ENCODE results near the gene NEMP2. TPM values are rescaled to one million over a fixed set of nuclear protein-coding genes. Genes with fewer than 3 reads are reported as not detected.

Gene NEMP2
- total and polyA plus RNA-seq, 4 donors: 0.85 to 11.2 (median 2.6) TPM

DNA sequence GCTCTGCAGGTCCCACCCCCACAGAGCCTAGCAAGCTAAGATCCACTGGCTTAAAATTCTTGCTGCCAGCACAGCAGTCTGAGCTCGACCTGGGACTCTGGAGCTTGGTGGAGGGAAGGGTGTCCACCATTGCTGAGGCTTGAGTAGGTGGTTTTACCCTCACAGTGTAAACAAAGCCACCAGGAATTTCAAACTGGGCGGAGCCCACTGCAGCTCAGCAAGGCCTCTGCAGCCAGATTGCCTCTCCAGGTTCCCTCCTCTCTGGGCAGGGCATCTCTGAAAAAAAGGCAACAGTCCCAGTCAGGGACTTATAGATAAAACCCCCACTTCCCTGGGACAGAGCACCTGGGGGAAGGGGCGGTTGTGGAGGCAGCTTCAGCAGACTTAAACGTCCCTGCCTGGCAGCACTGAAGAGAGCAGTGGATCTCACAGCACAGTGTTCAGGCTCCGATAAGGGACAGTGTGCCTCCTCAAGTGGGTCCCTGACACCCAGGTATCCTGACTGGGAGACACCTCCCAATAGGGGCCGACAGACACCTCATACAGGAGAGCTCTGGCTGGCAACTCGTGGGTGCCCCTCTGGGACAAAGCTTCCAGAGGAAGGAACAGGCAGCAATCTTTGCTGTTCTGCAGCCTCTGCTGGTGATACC lies 20.0 kb upstream of the NEMP2 start:
- H3K27ac ChIP-seq (ENCODE audit: low read depth in 1 of 2, low read length in 1 of 2): no peak overlapping the region
- no peak overlapping the region for H3K9ac ChIP-seq (ENCODE audit: insufficient read depth in 1 of 2, low read length in 2 of 2)
- H3K36me3 ChIP-seq (ENCODE audit: control insufficient read depth in 4 of 4, insufficient read depth in 4 of 4, low read length in 4 of 4): no peaks in the 10 kb centered on the region
- no peak for ATAC-seq (ENCODE audit: insufficient read depth, low FRiP score)
- H3K4me1 ChIP-seq (ENCODE audit: control insufficient read depth in 5 of 5, insufficient read depth in 5 of 5, low read length in 5 of 5): no peaks in the 10 kb centered on the region
- DNase-seq: no peak
- no peak overlapping the region for H3K4me3 ChIP-seq
- no peaks in the 10 kb centered on the region for H3K27me3 ChIP-seq (ENCODE audit: control insufficient read depth in 3 of 3, insufficient read depth in 3 of 3, low read length in 2 of 3)
- TF ChIP-seq, protein P1, sequence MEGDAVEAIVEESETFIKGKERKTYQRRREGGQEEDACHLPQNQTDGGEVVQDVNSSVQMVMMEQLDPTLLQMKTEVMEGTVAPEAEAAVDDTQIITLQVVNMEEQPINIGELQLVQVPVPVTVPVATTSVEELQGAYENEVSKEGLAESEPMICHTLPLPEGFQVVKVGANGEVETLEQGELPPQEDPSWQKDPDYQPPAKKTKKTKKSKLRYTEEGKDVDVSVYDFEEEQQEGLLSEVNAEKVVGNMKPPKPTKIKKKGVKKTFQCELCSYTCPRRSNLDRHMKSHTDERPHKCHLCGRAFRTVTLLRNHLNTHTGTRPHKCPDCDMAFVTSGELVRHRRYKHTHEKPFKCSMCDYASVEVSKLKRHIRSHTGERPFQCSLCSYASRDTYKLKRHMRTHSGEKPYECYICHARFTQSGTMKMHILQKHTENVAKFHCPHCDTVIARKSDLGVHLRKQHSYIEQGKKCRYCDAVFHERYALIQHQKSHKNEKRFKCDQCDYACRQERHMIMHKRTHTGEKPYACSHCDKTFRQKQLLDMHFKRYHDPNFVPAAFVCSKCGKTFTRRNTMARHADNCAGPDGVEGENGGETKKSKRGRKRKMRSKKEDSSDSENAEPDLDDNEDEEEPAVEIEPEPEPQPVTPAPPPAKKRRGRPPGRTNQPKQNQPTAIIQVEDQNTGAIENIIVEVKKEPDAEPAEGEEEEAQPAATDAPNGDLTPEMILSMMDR (IDR thresholded peaks at IDR 0.05; ENCODE audit: control extremely low read depth, extremely low read depth): no peak
- 79 to 82% methylated on average over 7 of the region's 7 CpGs for WGBS, 2 donors
- H3K9me3 ChIP-seq (ENCODE audit: control insufficient read depth in 4 of 4, insufficient read depth in 3 of 4, low read length in 3 of 4): no peaks in the 10 kb centered on the region

GRCh38 chr2:190553254-190553653 lies 18.7 kb upstream of the NEMP2 start:
- TF ChIP-seq, protein P1 (IDR thresholded peaks at IDR 0.05; ENCODE audit: control extremely low read depth, extremely low read depth): no peak
- H3K4me3 ChIP-seq: no peak overlapping the region
- H3K27ac ChIP-seq (ENCODE audit: low read depth in 1 of 2, low read length in 1 of 2): no peak overlapping the region
- H3K4me1 ChIP-seq (ENCODE audit: control insufficient read depth in 5 of 5, insufficient read depth in 5 of 5, low read length in 5 of 5): no peaks in the 10 kb centered on the region
- ATAC-seq (ENCODE audit: insufficient read depth, low FRiP score): no peak
- no peaks in the 10 kb centered on the region for H3K27me3 ChIP-seq (ENCODE audit: control insufficient read depth in 3 of 3, insufficient read depth in 3 of 3, low read length in 2 of 3)
- no peaks in the 10 kb centered on the region for H3K9me3 ChIP-seq (ENCODE audit: control insufficient read depth in 4 of 4, insufficient read depth in 3 of 4, low read length in 3 of 4)
- DNase-seq: no peak
- 87 to 91% methylated on average over 1 of the region's 1 CpG for WGBS, 2 donors
- H3K36me3 ChIP-seq (ENCODE audit: control insufficient read depth in 4 of 4, insufficient read depth in 4 of 4, low read length in 4 of 4): no peaks in the 10 kb centered on the region
- H3K9ac ChIP-seq (ENCODE audit: insufficient read depth in 1 of 2, low read length in 2 of 2): no peak overlapping the region

DNA sequence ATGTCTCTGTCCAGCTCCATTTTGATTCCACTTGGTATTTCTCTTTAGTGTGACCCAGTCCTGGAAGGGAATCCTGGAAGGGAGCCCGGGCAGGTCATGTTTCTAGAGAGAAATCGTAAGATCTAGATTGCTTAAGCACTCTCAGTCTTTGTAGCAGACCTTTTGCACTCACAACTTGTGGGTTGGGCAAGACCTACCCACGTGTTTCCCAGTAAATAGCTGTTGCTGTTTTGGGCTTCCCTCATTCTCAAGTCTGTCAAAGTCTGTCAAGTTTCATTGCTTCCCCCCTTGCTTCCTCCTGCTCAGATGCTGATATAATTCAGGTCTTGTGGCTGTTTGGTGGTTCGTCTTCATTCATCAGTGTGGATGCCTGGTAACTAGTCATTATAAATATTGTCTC lies 17.4 kb upstream of the NEMP2 start:
- TF ChIP-seq, protein P1 (IDR thresholded peaks at IDR 0.05; ENCODE audit: control extremely low read depth, extremely low read depth): no peak
- Histone ChIP-seq H3K27ac (ENCODE audit: low read depth in 1 of 2, low read length in 1 of 2) (no peak overlapping the region), H3K9me3 (ENCODE audit: control insufficient read depth in 4 of 4, insufficient read depth in 3 of 4, low read length in 3 of 4) (no peaks in the 10 kb centered on the region), H3K36me3 (ENCODE audit: control insufficient read depth in 4 of 4, insufficient read depth in 4 of 4, low read length in 4 of 4) (no peaks in the 10 kb centered on the region), H3K27me3 (ENCODE audit: control insufficient read depth in 3 of 3, insufficient read depth in 3 of 3, low read length in 2 of 3) (no peaks in the 10 kb centered on the region), H3K4me1 (ENCODE audit: control insufficient read depth in 5 of 5, insufficient read depth in 5 of 5, low read length in 5 of 5) (no peaks in the 10 kb centered on the region), H3K4me3 (no peak overlapping the region), H3K9ac (ENCODE audit: insufficient read depth in 1 of 2, low read length in 2 of 2) (no peak overlapping the region)
- ATAC-seq (ENCODE audit: insufficient read depth, low FRiP score) (no peak), DNase-seq (no peak)
- WGBS, 2 donors: 45 to 65% methylated on average over 4 of the region's 4 CpGs

- no peaks in the 10 kb centered on the region for H3K27me3 ChIP-seq (ENCODE audit: control insufficient read depth in 3 of 3, insufficient read depth in 3 of 3, low read length in 2 of 3)
- H3K4me3 ChIP-seq: no peak overlapping the region
- DNase-seq (no peak), ATAC-seq (ENCODE audit: insufficient read depth, low FRiP score) (no peak)
- no peaks in the 10 kb centered on the region for H3K9me3 ChIP-seq (ENCODE audit: control insufficient read depth in 4 of 4, insufficient read depth in 3 of 4, low read length in 3 of 4)
- no peaks in the 10 kb centered on the region for H3K36me3 ChIP-seq (ENCODE audit: control insufficient read depth in 4 of 4, insufficient read depth in 4 of 4, low read length in 4 of 4)
- H3K27ac ChIP-seq (ENCODE audit: low read depth in 1 of 2, low read length in 1 of 2): no peak overlapping the region
- TF ChIP-seq, protein P1 (IDR thresholded peaks at IDR 0.05; ENCODE audit: control extremely low read depth, extremely low read depth): no peak
- H3K9ac ChIP-seq (ENCODE audit: insufficient read depth in 1 of 2, low read length in 2 of 2): no peak overlapping the region
- no peaks in the 10 kb centered on the region for H3K4me1 ChIP-seq (ENCODE audit: control insufficient read depth in 5 of 5, insufficient read depth in 5 of 5, low read length in 5 of 5)
- 96 to 99% methylated on average over 3 of the region's 3 CpGs for WGBS, 2 donors
Observed at GRCh38 chr2:190550137-190550536, 15.6 kb upstream of the NEMP2 start.
